Body of pancreas (tissue), 4 donors: ENCODE results near the gene RUNX3. TPM values are rescaled to one million over a fixed set of nuclear protein-coding genes. Genes with fewer than 3 reads are reported as not detected.
"Not testable (repeated sequence)": the region's sequence is repeated elsewhere in the genome, so short reads cannot be mapped to it uniquely, and the experiment has no call there.

Experiments used
- ATAC-seq: fragments of 150-250 bp; one replicate; pipeline ENCODE4 v1.9.1; 2016
- DNase-seq, 4 donors: peaks; one replicate each; pipeline ENCODE4 v3.0.0-alpha.2; 2019
- H3K27ac ChIP-seq, 4 donors: fragments of 200-600 bp; sonication (generic); 1 replicate in 3 of 4; 2 replicates in 1 of 4; pipeline versions ENCODE4 v1.5.1 to v1.6.1; 2016 to 2019; ENCODE audit warnings: mild to moderate bottlenecking in 1 of 4, mixed read lengths in 1 of 4, moderate library complexity in 1 of 4
- H3K27me3 ChIP-seq, 2 donors: fragments of 200-600 bp; sonication (generic); one replicate each; pipeline ENCODE4 v1.6.0; 2016; ENCODE audit warnings: mild to moderate bottlenecking in 1 of 2
- H3K36me3 ChIP-seq, 2 donors: fragments of 200-600 bp; sonication (generic); replicated peaks in 1 of 2; 2 replicates each; pipeline ENCODE4 v1.5.1; 2016; ENCODE audit warnings: low read depth in 2 of 2; ENCODE audit not compliant: insufficient read depth in 1 of 2
- H3K4me1 ChIP-seq: fragments of 200-600 bp; sonication (generic); one replicate; pipeline ENCODE4 v1.6.0; 2016
- H3K4me3 ChIP-seq, 2 donors: fragments of 200-600 bp; sonication (generic); 1 replicate in 1 of 2; 2 replicates in 1 of 2; pipeline ENCODE4 v1.5.1; 2016 to 2019
- H3K9me3 ChIP-seq, 3 donors: fragments of 200-600 bp; sonication (generic); 1 replicate in 2 of 3; 2 replicates in 1 of 3; pipeline ENCODE4 v1.5.1; 2016
- POLR2A ChIP-seq, 3 donors: fragments of 450-650 bp; IDR thresholded peaks; one replicate each; pipeline ENCODE4 v1.6.1; 2016; ENCODE audit warnings: antibody characterized with exemption in 3 of 3, mild to moderate bottlenecking in 2 of 3
- WGBS, 2 donors: methylation state at CpG; one replicate each; pipeline ENCODE4 v1.1.5; 2017; 5-methylcytosine and 5-hydroxymethylcytosine counted together
- intact Hi-C: fragments of 100-400 bp; cut with DNase I; formaldehyde crosslinking; loops from one replicate; pipeline ENCODE4 v1.15.1; 2023
- total RNA-seq, 2 donors: library from RNA; depleted of rRNA; stranded (reverse); fragments of >200 nt; gene quantifications; one replicate each; pipeline ENCODE4 v1.1.0, GENCODE V29; 2016
- TF ChIP-seq, protein P1 (sequence below), 7 experiments: fragments of 450-650 bp in 4 of 7; fragments of 200-600 bp in 3 of 7; sonication (generic) in 3 of 7; IDR thresholded peaks; one replicate each; pipeline ENCODE4 v1.5.1; 2016 to 2019; ENCODE audit warnings: antibody characterized with exemption in 7 of 7

RUNX3 gene
- total RNA-seq, 2 donors from 2014 or later: 0.26 TPM; not detected in 1

DNA sequence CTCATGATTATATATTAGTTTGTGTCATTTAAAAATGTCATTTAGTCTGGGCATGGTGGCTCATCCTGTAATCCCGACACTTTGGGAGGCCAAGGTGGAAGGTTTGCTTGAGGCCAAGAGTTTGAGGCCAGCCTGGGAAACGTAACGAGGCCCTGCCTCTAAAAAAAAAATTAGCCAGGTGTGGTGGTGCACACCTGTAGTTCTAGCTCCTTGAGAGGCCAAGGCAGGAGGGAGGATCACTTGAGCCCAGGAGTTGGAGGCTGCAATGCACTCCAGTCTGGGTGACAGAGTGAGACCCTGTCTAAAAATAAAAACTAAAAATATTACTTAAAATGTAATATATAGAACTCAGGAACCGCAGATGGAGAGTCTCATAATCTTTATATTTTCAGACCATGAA lies 34.6 kb downstream of the RUNX3 start:
- intact Hi-C loops: no loop called here
- Histone ChIP-seq H3K9me3 (no peaks in the 10 kb centered on the region), H3K27me3 (no peaks in the 10 kb centered on the region), H3K4me3 (no peak overlapping the region), H3K36me3 (no peaks in the 10 kb centered on the region), H3K4me1 (no peaks in the 10 kb centered on the region), H3K27ac (no peak overlapping the region)
- TF ChIP-seq POLR2A (IDR thresholded peaks at IDR 0.05): no peak
- TF ChIP-seq, protein P1, sequence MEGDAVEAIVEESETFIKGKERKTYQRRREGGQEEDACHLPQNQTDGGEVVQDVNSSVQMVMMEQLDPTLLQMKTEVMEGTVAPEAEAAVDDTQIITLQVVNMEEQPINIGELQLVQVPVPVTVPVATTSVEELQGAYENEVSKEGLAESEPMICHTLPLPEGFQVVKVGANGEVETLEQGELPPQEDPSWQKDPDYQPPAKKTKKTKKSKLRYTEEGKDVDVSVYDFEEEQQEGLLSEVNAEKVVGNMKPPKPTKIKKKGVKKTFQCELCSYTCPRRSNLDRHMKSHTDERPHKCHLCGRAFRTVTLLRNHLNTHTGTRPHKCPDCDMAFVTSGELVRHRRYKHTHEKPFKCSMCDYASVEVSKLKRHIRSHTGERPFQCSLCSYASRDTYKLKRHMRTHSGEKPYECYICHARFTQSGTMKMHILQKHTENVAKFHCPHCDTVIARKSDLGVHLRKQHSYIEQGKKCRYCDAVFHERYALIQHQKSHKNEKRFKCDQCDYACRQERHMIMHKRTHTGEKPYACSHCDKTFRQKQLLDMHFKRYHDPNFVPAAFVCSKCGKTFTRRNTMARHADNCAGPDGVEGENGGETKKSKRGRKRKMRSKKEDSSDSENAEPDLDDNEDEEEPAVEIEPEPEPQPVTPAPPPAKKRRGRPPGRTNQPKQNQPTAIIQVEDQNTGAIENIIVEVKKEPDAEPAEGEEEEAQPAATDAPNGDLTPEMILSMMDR (IDR thresholded peaks at IDR 0.05): no peak
- DNase-seq: no peak
- ATAC-seq: no peak
- 84 to 91% methylated on average over 4 of the region's 4 CpGs for WGBS, 2 donors

DNA sequence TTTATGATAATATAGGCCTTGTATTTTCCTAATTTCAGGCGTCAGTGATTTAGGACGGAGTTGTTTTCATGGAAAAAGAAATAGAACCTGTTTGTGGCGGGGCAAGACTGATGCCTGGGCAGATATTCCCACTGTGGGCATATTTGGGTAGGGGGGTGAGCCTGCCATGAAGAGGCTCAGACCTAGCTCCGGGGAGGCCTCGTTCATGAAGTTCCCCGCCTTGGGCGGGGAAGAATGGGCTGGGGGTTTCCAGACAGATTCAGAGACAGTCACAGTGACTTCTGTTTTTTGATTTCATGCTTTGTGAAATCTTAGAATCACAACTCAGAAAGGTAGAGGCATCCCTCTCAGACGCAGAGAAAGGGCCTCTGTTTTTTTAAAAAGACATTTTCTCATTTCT lies 36.1 kb downstream of the RUNX3 start:
- TF ChIP-seq, protein P1 (IDR thresholded peaks at IDR 0.05): no peak
- no peak for TF ChIP-seq POLR2A (IDR thresholded peaks at IDR 0.05)
- Histone ChIP-seq H3K36me3 (no peaks in the 10 kb centered on the region), H3K4me3 (no peak overlapping the region), H3K27ac (no peak overlapping the region), H3K27me3 (no peaks in the 10 kb centered on the region), H3K4me1 (no peaks in the 10 kb centered on the region), H3K9me3 (no peaks in the 10 kb centered on the region)
- 68 to 77% methylated on average over 8 of the region's 8 CpGs for WGBS, 2 donors
- DNase-seq (no peak), ATAC-seq (no peak)
- intact Hi-C loops: no loop called here

DNA sequence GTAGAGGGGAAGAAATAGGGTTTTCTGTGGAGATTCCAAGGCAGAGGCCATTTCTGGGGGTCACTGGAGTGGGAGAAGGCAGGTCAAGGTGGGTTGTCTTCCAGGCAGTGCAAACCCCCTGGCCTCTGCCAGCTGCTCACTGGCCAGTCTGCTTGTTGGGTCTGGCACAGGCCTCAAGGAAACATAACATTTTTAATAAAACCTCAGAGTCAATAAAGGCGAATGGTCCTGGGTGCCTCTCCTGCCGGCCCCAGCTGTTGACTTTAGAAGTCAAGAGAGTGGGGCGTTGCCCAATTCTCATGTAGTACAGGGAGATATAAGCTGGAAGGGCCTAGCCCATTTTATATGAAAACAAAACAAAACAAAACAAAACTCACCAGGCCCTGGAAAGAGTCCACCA lies 36.6 kb downstream of the RUNX3 start:
- no peaks in the 10 kb centered on the region for H3K27me3 ChIP-seq
- ATAC-seq: no peak
- no peak overlapping the region for H3K27ac ChIP-seq
- no peaks in the 10 kb centered on the region for H3K9me3 ChIP-seq
- no peaks in the 10 kb centered on the region for H3K36me3 ChIP-seq
- WGBS, 2 donors: 79 to 93% methylated on average over 3 of the region's 3 CpGs
- TF ChIP-seq POLR2A (IDR thresholded peaks at IDR 0.05): no peak
- TF ChIP-seq, protein P1 (IDR thresholded peaks at IDR 0.05): no peak
- intact Hi-C loops: no loop called here
- no peak for DNase-seq
- H3K4me1 ChIP-seq: no peaks in the 10 kb centered on the region
- no peak overlapping the region for H3K4me3 ChIP-seq

- H3K27me3 ChIP-seq: no peaks in the 10 kb centered on the region
- intact Hi-C loops: no loop called here
- no peaks in the 10 kb centered on the region for H3K9me3 ChIP-seq
- no peak overlapping the region for H3K27ac ChIP-seq
- DNase-seq (no peak), ATAC-seq (no peak)
- no peaks in the 10 kb centered on the region for H3K4me1 ChIP-seq
- no peaks in the 10 kb centered on the region for H3K36me3 ChIP-seq
- WGBS, 2 donors: 53 to 79% methylated on average over 1 of the region's 1 CpG
- H3K4me3 ChIP-seq: no peak overlapping the region
- TF ChIP-seq, protein P1 (IDR thresholded peaks at IDR 0.05): no peak
- no peak for TF ChIP-seq POLR2A (IDR thresholded peaks at IDR 0.05)
Measured at GRCh38 chr1:24892188-24893153, 37.6 kb downstream of the RUNX3 start.

DNA sequence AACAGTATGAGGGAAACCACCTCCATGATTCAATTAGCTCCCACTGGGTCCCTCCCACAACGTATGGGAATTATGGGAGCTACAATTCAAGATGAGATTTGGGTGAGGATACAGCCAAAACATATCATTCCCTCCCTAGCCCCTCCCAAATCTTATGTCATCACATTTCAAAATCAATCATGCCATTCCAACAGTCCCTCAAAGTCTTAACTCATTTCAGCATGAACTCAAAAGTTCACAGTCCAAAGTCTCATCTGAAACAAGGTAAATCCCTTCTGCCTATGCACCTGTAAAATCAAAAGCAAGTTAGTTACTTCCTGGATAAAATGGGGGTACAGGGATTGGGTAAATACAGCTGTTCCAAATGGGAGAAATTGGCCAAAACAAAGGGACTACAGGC lies 38.7 kb downstream of the RUNX3 start:
- DNase-seq, H3K36me3 ChIP-seq, intact Hi-C loops, H3K4me1 ChIP-seq, H3K27ac ChIP-seq, ATAC-seq, H3K9me3 ChIP-seq, H3K27me3 ChIP-seq, H3K4me3 ChIP-seq: not testable (repeated sequence)
- WGBS, 2 donors: 35 to 46% methylated on average over 1 of the region's 1 CpG
